Measurements from ENCODE around the gene PLA2R1. TPM values are rescaled to one million over a fixed set of nuclear protein-coding genes. Genes with fewer than 3 reads are reported as not detected.

Gene PLA2R1
- polyA plus RNA-seq, 1 of the 3 experiments (the other 2 are of a cell fraction) = not detected

GRCh38 chr2:159939946-159940345 is 122.5 kb downstream of the PLA2R1 start:
- ChIA-PET POLR2A (no interaction called here), CTCF (interaction anchor here (0.7 to 2.6 kb wide), 4 partner anchors 15 to 133 kb away, joined by 4 to 10 read pairs (median 5); no protein-coding TSS in a partner anchor)
- Histone ChIP-seq H3K4me1 (ENCODE audit: control insufficient read depth in 1 of 2, insufficient read depth in 2 of 2, low read depth in 1 of 2, low read length in 1 of 2) (no peaks in the 10 kb centered on the region; a peak in 1 of 4 replicates), H4K20me1 (ENCODE audit: insufficient read depth) (no peaks in the 10 kb centered on the region), H3K27me3 (ENCODE audit: insufficient read depth) (no peaks in the 10 kb centered on the region), H3K9ac (no peak overlapping the region), H3F3A (replicated peaks; ENCODE audit: insufficient read depth) (no peaks in the 10 kb centered on the region), H3K36me3 (replicated peaks in 1 of 2; ENCODE audit: control insufficient read depth in 1 of 2, insufficient read depth in 2 of 2, low read length in 1 of 2) (no peaks in the 10 kb centered on the region), H3K4me2 (no peak overlapping the region), H2AFZ (ENCODE audit: low read depth) (no peak overlapping the region), H3K9me3 (no peaks in the 10 kb centered on the region), H3K79me2 (ENCODE audit: insufficient read depth) (no peaks in the 10 kb centered on the region), H3K27ac (ENCODE audit: low read depth in 2 of 2, low read length in 1 of 2) (no peak overlapping the region), H3K4me3 (ENCODE audit: low read depth in 2 of 2, low read length in 1 of 2) (no peak overlapping the region), H3K9me2 (no peaks in the 10 kb centered on the region)
- peak; percentile 36 for DNase-seq
- no peak for TF ChIP-seq IRF3 (IDR thresholded peaks at IDR 0.05; ENCODE audit: low read depth, low read length)
- no peak for TF ChIP-seq JUND (IDR thresholded peaks at IDR 0.05)
- no peak for TF ChIP-seq RFX5 (IDR thresholded peaks at IDR 0.05; ENCODE audit: low read length)
- no peak for TF ChIP-seq ZBTB33 (IDR thresholded peaks at IDR 0.05; ENCODE audit: borderline replicate concordance, low read depth)
- peak; percentile 76 for TF ChIP-seq RAD21 (IDR thresholded peaks at IDR 0.05; ENCODE audit: low read length)
- no peak for TF ChIP-seq YY1 (IDR thresholded peaks at IDR 0.05; ENCODE audit: low read depth)
- no peak for TF ChIP-seq TEAD4 (IDR thresholded peaks at IDR 0.05; ENCODE audit: borderline replicate concordance, insufficient read depth)
- no peak for TF ChIP-seq ELF1 (IDR thresholded peaks at IDR 0.05)
- TF ChIP-seq SMC3 (IDR thresholded peaks at IDR 0.05; ENCODE audit: low read depth, low read length) = peak; percentile 44; the same call in 1 of the 2 replicates
- no peak for TF ChIP-seq RXRA (IDR thresholded peaks at IDR 0.05; ENCODE audit: borderline replicate concordance, low read depth)
- TF ChIP-seq FOSL2 (IDR thresholded peaks at IDR 0.05; ENCODE audit: borderline replicate concordance, low read depth) = no peak
- no peak for TF ChIP-seq TAF1 (IDR thresholded peaks at IDR 0.05; ENCODE audit: borderline replicate concordance, low read depth, low read length)
- TF ChIP-seq CTCF (IDR thresholded peaks at IDR 0.05) = peak; percentile 49
- no peak for TF ChIP-seq MAX (IDR thresholded peaks at IDR 0.05; ENCODE audit: low read depth)
- no peak for TF ChIP-seq FOXM1 (IDR thresholded peaks at IDR 0.05; ENCODE audit: low read depth)
- TF ChIP-seq TCF12 (IDR thresholded peaks at IDR 0.05) = no peak
- TF ChIP-seq EP300 (IDR thresholded peaks at IDR 0.05; ENCODE audit: borderline replicate concordance in 1 of 2, low read depth in 1 of 2, low read length in 1 of 2) = no peak

All from SK-N-SH (cell line).